Upper lobe of left lung (tissue), 4 donors: Measurements from ENCODE around the gene PDE5A.

Experiments used
- EP300 ChIP-seq, 4 donors: sonication (generic); formaldehyde crosslinking; IDR thresholded peaks; one replicate each; pipeline ENCODE4 v1.5.1; 2017; ENCODE audit warnings: antibody characterized with exemption in 4 of 4, control low read depth in 2 of 4
- POLR2A ChIP-seq, 4 donors: fragments of 450-650 bp; IDR thresholded peaks; one replicate each; pipeline ENCODE4 v1.5.1; 2016 to 2017; ENCODE audit warnings: antibody characterized with exemption in 4 of 4, mild to moderate bottlenecking in 2 of 4
- POLR2AphosphoS5 ChIP-seq, 2 donors: sonication (generic); formaldehyde crosslinking; IDR thresholded peaks; one replicate each; pipeline ENCODE4 v1.5.1; 2017; ENCODE audit warnings: antibody characterized with exemption in 2 of 2
- TF ChIP-seq, protein P1 (sequence below), 6 experiments: fragments of 450-650 bp in 4 of 6; fragments of 200-600 bp in 2 of 6; sonication (generic) in 2 of 6; IDR thresholded peaks; one replicate each; pipeline ENCODE4 v1.5.1; 2016 to 2019; ENCODE audit warnings: antibody characterized with exemption in 6 of 6

DNA sequence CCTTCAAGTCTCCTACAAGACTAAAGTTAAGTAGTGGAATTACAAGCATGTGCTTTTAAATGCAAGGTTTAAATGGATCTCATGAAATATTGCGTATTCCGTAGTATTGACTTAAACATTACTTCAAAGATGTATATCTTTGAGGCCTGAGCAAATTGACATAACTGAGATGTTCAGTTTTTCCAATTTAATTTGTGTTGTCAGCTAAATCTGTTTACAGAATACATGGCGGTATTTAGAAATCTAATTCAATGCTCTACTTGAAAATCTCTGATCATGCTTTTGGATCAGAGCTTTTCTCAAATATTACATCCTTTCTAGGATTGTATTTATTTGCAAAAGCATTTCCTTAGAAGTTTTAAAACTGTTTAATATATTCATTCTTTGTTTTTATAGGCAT is 47.5 kb upstream of the PDE5A start:
- TF ChIP-seq, protein P1, sequence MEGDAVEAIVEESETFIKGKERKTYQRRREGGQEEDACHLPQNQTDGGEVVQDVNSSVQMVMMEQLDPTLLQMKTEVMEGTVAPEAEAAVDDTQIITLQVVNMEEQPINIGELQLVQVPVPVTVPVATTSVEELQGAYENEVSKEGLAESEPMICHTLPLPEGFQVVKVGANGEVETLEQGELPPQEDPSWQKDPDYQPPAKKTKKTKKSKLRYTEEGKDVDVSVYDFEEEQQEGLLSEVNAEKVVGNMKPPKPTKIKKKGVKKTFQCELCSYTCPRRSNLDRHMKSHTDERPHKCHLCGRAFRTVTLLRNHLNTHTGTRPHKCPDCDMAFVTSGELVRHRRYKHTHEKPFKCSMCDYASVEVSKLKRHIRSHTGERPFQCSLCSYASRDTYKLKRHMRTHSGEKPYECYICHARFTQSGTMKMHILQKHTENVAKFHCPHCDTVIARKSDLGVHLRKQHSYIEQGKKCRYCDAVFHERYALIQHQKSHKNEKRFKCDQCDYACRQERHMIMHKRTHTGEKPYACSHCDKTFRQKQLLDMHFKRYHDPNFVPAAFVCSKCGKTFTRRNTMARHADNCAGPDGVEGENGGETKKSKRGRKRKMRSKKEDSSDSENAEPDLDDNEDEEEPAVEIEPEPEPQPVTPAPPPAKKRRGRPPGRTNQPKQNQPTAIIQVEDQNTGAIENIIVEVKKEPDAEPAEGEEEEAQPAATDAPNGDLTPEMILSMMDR (IDR thresholded peaks at IDR 0.05), result no peak
- TF ChIP-seq EP300 (IDR thresholded peaks at IDR 0.05) (no peak), POLR2A (IDR thresholded peaks at IDR 0.05) (no peak), POLR2AphosphoS5 (IDR thresholded peaks at IDR 0.05) (no peak)
